HG02571 (cell line): ENCODE results near the gene LDLRAD4.
"Not testable (repeated sequence)": the region's sequence is repeated elsewhere in the genome, so short reads cannot be mapped to it uniquely, and the experiment has no call there.

Source experiments
- ATAC-seq: cut with Tn5 transposase; IDR thresholded peaks from one replicate; pipeline ENCODE4 v1.9.1; 2021; ENCODE audit warnings: mild to moderate bottlenecking, moderate library complexity; ENCODE audit not compliant: unreplicated experiment

Gene LDLRAD4

DNA sequence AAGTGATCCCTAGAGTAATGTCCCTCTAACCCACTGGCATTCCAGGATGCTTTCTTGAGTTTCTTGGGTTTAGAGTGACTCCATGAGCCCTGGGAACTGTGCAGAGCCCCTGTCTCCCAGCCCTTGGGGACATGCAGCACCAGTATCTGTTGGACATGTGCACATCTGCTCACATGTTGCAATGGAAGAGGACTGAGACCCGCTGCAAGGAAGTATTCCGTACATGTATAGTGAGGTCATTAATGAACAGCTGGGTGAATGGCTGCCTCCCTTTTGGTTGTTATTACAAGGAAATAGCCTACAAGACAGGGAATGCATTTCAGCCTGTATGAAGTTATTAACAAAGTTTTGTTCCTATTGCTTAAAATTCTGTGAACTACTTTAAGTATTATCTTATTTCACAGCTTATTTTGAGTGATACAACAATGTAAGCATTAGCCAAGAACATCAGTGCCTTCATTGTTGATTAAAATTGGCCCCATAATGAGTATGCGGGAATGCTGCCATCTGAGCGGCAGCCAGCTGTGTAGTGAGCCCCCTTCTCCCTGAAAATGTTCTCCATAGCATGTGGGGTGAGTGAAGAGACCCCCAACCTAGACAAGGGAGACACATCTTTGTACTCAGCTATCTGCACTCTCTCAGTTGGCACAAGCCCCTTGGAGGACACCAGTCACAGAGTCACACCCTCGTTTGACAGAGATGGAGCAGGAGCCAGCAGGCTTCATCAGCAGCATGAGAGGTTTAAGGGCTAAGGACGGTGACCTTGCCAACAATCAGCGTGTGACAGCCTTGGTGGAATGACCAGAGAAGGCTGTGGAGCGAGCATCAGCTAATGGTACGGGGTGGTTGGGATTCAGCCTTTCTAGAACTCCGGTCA is 420.4 kb downstream of the LDLRAD4 start:
- no peak for ATAC-seq

GRCh38 chr18:13640266-13640860 is 421.8 kb downstream of the LDLRAD4 start:
- no peak for ATAC-seq

- no peak for ATAC-seq
Observed at GRCh38 chr18:13641551-13642439, 423.2 kb downstream of the LDLRAD4 start.

- ATAC-seq = no peak
Observed at GRCh38 chr18:13642440-13642827, 423.9 kb downstream of the LDLRAD4 start.

DNA sequence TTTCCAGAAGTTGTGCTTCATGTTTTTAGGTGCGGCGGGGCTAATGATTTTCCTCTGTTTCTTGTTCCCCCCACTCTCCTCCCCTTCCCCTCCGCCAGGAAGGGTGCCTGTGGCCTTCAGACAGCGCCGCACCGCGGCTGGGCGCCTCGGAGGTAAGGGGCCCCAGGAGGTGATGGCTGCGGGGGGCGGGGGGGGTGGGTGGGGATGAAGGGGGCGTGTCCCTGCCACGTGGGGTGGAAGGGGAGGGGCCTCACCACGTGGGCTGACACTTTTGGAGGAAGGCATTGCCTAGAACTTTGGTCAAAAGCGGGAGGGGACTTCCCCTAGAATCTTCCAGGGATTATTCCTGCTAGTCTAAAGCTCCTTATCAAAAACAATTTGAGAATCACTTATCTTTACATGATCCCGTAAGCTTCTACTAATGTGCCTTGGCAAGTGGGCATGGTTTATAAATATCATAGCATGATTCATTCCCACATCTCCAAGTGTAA is 424.7 kb downstream of the LDLRAD4 start:
- ATAC-seq = no peak

- ATAC-seq = no peak
Observed at GRCh38 chr18:13645093-13645492, 426.5 kb downstream of the LDLRAD4 start.

DNA sequence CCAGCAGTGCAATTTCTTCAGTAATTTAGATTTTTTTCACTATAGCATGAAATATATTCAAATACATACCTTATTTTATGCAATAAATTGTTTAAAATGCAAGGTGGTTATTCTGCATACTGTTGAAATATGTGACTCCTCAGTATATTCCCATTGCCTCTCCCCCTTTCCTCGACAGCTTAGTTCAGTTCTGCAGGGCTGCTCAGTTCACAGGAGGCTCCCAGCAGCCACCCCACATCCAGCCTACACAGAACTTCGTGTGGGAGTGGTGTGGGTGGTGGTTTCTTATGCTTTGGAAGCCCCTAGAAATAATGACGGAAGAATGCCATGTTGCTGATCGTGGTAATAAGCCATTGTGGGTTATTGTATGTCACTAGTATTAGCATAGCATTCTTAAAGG is 428.1 kb downstream of the LDLRAD4 start:
- ATAC-seq = no peak

DNA sequence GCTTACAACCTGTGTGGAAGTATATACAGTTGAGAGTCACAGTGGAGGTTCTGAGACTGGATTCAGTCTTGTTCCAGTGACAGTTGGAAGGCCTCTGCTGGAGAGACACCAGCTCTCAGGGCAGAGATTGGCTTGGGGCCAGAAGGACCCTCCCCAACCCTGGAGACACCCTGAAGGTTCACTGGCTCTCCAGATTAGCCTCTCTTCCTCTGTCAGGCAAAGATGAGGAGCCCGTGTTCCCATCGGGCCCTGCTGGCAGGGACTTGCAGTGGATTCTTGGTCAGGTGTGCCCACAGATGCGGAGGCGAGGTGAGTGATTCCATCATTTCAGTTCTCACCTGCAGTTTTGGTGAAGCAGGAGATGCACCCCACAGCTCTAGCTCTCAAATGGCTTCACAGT is 429.2 kb downstream of the LDLRAD4 start:
- no peak for ATAC-seq

DNA sequence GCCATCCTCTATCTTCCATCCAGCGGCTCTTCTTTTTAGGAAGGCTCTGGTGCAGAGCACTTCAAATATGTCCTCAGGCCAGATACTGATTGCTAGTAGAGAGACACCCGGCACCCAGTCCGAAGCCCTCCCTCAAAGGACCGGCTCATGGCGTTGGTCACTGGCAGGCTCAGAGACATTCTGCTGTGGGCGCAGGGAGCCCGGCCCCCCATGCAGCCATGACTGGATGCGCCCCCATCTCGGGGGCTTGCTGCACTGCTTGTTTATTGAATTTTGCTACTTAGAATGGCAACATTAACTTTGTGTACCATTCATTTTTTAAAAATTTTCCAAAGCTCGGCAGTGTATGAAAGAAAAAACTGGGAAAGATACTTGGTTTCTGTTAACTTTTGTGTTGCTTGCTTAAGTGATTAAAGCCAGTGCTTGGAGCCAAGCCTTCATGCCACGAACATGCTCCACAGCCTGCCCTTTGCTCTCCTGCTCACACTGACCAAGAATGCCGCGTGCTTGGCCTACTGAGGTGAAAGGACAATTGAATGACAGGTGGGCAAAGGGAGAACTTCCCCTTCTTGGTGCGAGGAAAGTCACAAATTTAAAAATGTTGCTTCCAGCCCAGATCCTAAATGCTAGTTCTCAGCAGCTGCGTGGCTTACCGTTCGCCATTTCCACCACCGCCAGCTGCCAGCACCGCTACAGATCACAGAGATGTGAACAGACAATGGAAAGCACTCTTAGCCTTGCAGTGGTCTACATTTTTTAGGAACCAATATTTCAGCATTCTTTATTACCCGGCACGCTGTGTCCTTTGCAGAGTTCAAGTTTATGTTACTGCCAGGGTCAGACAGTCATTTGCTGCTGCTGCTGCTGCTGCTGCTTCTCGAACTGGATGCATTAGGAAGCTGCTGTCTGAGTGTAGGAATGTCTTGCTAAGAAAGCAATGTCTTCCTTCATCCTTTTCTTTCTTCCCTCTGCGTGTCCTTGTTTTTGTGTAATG is 431.1 kb downstream of the LDLRAD4 start:
- ATAC-seq = no peak

- no peak for ATAC-seq
Observed at GRCh38 chr18:13653746-13654433, 435.3 kb downstream of the LDLRAD4 start.

DNA sequence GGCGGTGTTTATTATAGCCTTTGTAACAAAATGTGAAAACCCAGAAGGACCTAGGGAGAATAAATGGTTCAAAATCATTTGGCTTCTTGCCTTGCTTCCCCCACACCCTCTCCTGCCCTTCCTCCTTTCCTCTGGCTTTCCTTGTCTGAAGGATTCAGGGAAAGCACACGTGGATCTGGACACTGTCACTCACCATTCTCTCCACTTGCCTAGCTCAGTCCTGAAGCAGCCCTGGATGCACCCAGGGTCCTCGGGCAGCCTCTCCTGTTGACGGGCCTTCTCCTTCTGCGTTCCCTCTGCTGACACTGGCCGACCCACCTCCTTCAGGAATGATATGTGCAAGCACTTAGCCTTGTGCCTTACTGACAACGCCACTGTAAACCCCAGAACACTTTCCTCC is 439.4 kb downstream of the LDLRAD4 start:
- ATAC-seq = no peak

- ATAC-seq = no peak
Observed at GRCh38 chr18:13658436-13659204, 440.1 kb downstream of the LDLRAD4 start.

GRCh38 chr18:13660510-13660909 is 441.9 kb downstream of the LDLRAD4 start:
- ATAC-seq = no peak

GRCh38 chr18:13661051-13661778 is 442.7 kb downstream of the LDLRAD4 start:
- ATAC-seq = no peak

DNA sequence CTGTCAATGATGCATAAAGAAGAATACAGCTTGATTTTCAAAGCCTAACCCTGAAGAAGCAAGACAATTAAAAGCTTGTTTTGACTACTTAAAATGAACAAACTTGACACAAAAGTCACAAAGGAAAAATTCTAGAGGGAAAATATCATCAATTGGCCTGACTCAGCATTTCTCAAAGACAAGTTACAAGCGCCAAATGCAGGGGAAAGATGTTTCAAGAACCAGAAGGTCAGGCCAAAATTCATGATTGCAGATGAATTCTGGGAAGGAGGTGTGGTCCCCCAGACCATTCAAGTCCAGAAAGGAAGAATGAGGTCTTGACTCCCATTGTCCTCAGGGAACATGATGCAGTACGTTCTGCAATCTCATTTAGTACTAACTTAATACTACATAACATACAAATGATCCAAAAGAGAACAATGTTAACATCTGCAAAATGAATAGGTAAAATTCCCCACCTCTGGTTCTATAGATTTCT is 443.3 kb downstream of the LDLRAD4 start:
- no peak for ATAC-seq

GRCh38 chr18:13672657-13673056 is 454.1 kb downstream of the LDLRAD4 start:
- no peak for ATAC-seq

- ATAC-seq = no peak
Observed at GRCh38 chr18:13676471-13676870, 457.9 kb downstream of the LDLRAD4 start.

DNA sequence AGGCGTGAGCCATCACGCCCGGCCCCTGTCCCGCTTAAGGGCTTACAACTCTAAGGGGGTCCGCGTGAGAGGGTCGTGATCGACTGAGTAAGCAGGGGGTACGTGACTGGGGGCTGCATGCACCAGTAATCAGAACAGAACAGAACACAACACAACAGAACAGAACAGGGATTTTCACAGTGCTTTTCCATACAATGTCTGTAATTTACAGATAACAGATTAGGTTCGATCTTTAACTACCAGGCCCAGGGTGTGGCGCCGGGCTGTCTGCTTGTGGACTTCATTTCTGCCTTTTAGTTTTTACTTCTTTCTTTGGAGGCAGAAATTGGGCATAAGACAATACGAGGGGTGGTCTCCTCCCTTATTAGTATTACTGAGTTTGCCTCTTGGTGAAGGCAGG is 458.8 kb downstream of the LDLRAD4 start:
- not testable (repeated sequence) for ATAC-seq
